NCI-H1417 treated with DMSO at 0.1 percent for 48 hours (cell line): ENCODE data around the gene KRT81.

Experiments
- DNase-seq: peaks from one replicate; lab custom pipeline; 2025; lab: John Stamatoyannopoulos, UW

Gene KRT81

DNA sequence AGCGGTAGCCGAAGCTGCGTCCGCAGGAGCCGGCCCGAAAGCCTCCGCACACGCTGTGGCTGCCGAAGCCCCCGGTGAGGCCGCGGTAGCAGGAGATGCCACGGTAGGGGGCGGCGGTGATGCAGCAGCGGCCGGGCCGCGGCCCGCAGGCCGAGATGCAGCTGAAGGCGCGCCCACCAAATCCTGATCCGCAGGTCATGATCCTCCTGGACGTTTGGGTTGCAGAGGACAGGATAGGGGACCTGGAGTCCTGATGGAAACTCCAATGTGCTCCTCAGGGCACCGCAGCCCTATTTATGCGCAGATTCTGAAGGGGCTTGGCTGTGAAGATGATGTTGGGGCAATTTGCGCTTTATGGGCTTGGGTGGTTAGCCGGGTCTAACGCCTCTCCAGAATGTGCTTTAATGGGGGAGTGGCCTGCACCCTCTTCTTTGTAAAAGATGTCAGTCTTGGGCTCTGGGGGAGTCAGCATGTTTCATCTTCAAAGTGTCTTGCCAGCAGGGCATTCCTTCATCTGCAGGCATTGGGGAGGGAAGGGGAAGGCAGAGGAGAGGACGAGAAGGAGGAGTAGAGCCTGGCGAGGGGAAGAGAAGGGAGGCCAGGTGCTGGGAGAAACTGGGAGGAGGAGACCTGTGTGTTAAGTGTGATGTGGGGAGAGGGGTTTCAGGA is at the start of gene KRT81:
Gene KRT81 (minus strand): TSS at position 268 of the 669 bp plus-strand sequence. CDS start 69 bp downstream, at position 199.
- DNase-seq = no peak

DNA sequence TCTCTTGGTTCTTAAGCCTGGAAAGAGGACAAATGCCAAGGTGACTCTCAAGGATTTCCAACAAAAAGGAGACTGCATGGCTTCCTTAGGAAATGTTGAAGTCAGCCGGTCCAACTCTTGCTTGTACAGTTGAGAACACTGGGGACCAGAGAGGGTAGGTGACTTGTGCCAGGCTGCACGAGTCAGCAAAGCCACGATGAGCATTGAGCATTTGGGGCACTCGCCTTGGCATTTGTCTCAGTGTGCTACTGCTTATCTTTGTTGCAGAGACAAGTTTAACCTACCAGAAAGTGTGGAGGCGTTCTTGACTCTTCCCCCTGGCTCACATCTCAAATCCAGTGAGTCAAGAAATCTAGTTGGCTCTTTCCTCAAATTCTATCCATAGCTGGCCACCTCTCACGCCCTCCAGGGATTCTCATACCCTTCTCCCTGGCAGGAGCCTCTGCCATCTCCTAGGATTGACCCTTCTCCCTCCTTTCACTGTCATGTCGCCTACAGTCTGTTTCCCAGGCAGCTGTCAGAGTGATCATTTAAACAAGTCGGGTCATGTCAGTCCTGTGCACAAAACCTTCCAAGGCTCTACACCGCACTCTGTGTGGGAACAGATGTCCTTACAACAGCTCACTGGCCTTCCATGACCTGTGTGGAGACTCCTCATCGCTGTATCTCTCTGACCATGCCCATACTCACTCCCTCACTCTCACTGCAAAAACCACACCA is 47.1 kb upstream of the KRT81 start:
- no peak for DNase-seq

DNA sequence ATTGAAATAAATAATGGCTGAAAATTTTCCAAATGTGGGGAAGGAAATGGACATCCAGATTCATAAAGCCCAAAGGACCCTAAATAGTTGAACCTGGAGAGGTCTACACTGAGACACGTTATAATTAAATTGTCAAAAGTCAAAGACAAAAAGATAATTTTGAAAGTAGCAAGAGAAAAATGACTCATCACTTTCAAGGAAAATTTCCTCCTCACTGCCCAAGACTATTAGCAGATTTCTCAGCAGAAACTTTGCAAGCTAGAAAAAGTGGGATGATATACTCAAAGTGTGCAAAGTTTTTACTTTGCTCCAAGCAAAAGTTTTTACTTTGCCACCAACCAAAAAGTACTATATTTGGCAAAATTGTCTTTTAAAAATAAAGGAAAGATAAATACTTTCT is 45.7 kb upstream of the KRT81 start:
- no peak for DNase-seq

DNA sequence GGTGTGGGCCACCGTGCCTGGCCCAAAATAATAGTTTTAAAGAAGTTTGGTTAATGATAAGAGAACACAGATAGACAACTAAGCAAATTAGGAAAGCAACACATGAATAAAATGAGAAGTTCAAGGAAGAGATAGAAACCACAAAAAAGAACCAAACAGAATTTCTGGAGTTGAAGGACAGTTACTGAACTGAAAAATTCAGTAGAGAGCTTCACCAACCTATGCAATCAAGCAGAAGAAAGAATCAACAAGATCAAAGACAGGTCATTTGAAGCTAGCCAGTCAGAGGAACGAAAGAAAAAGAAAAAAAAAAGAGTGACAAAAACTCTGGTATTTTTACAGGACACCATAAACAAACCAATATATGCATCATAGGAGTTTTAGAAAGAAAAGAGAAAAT is 45.3 kb upstream of the KRT81 start:
- DNase-seq = no peak

DNA sequence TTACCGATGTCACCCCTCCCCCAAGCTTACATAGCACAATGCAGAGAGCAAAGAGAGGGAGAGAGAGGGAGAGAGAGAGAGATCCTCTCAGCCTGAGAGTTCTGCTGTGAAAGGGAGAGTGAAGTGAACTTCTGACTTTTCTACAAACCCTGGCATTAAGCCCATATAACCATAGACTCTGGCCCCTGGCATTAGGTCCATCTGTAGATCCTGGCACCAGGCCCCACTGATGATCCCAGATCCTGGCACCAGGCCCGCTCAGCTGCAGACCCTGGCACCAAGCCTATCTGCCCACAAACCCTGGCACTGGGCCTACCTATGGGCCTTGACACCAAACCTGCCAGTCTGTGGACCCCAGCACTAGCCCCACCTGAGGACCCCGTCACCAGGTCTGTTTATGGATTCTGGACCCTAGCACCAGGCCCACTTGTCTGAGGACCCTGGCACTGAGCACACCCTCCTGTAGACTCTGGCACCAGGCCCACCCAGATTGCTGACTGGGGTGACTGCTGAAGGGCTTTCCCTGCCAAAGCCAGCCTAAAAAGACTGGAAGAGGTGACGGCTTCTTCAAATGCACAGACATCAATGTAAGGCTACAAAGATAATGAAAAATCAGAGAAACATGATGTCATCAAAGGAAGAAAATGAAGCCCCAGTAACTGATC is 44.4 kb upstream of the KRT81 start:
- DNase-seq = no peak

DNA sequence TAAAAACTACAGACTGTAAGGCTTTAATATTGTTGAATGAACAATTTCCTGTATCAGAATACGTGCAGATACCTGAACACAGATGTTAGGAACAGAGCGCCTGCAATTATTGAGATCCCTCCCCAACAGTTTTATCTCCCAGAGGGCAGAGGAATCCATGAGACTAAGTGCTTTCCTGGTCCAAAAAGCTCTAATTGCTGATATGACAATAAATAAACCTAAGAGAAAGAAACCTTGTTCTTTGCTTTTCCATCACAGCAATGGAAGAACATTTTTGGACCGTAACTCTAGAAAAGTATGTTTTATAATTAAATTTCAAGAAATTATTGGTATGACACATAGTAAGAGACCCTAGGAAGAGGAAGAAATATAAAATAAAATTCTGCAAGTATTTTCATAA is 42.9 kb upstream of the KRT81 start:
- no peak for DNase-seq

DNA sequence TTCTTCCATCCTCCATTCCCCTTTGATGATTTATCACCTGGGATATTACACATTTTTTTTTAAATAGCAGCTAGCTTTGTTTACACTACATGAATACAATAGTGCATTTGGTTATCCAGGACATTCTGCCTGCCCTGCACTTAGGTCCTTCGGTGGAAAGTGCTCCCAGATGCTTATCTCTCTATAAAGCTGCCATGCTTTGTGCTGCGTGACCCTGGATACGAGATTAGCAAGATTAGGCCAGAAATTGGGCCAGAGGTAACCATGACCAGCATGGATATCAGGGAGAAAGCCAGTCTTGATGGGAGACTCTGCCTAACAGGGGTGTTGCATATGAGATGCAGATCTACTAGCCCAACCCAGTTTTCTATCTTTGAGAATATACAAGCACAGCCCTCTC is 42.0 kb upstream of the KRT81 start:
- DNase-seq = peak; percentile 26

DNA sequence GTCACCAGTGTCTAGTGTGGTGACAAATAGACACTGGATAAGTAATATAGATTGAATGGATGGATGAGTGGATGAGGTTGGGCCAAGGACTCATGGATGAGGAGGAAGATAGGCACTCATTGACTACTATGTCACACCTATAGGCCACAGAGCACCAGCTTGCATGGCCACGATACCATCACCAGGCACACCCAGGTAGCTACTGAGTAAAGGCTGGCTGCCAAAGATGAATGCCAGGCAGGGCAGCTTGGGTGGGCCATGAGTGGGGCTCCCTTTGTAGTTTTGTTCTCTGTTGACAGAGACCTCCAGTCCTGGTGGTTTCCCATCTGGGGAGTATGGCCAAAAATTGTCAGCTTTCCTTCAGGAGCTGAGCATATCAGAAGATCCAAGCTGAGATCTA is 41.0 kb upstream of the KRT81 start:
- no peak for DNase-seq

DNA sequence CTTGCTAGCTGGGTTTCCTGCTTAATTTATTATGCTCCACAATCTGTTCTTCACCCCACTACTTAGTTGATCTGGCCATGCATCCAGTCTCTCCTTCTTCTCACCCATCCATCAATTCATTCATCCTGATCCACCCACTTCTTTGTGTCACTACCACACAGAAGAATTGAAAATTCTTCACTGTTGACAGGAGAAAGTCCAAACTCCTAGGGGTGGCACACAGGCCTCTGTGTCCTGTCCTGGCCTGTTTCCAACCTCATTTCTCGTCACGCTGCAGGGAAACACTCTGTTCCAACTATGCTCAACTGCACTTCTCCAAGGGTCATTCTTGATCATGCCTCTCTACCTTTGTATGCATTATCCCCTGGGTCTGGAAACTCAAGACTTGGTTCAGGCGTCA is 40.5 kb upstream of the KRT81 start:
- DNase-seq = no peak

DNA sequence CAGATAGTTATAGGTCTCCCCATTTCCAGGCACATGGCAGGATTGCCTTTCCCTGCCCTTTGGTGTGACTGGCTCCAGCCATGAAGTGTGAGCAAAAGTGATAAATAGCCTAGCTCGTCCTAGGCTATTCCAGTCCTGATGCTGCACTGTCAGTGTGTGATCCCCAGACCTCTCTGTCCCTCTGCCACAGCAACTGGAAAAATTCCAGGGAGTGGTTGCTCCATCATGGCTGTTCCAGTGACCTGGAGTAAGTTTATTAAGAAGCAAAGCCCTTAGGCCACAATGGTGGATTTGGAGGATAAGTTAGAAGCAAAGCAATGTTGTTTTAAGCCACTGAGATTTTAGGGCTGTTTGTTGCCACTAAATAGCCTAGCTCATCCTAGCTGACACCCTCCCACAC is 39.7 kb upstream of the KRT81 start:
- DNase-seq = no peak

DNA sequence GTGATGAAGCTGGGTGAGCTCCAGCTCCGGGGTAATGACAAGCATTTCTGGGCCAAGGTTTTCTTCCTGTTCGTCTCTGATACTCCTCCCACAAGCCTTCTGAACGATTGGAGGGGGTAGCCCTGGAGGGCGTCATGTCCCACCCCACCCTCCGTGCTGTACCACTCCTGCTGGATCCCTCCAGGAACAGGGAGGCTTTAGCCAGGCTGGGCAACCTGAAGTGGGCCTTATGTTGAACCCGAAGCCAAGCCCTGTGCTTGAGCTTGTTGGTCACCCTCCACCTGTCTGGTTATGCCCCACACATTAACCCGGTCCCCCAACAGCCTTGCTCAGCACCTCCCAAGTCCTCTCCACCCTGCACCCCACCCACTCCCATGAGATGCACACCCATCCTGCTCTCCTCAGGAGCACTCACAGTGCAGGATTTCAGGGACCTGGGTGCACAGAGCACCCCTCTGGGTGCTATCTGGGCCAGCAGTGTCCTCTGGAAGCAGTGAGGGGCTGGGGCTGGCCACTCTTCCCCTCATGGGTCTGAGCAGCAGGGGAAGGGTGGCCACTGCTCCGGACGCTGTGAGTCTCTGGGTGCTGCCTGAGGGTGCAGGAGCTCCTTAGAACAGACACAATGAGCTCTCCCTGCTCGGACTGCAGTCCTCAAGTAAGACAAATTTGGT is 36.6 kb upstream of the KRT81 start:
- DNase-seq = no peak

DNA sequence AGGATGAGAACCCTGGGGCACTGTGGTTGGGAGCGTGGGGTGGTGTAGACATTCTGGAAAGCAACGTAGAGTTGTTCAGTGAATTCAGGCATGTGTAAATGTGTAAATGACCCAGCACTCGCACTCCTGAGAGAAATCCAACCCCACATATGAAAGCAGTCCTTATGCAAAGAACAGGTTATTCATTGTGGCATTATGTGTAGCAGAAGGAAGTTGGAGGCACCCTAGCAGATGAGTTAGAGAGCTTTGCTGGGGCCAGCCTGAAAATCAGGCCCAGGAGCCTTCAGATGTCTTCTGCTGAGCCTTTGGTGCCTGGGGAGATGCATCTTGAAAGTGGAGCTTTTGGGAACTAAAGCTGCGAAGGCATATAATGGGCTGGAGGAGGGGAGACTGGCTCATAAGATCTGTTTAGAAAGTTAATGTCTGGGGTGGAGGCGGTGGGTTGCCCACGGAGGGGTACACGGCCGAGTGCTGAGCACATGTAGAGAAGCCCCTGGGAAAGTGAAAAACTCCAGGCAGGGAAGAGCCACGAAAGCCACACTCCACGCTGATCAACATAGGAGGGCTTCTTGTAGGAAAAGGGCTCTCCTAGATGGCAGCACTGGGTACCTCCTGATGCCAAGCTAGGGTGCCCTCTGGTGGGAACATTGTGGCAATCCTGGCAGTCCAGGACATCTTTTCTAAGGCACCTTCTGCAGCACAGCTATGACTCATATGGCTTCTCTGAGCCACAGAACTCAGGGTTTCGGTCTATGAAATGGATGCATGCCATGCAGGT is 35.9 kb upstream of the KRT81 start:
- peak; percentile 67 for DNase-seq

DNA sequence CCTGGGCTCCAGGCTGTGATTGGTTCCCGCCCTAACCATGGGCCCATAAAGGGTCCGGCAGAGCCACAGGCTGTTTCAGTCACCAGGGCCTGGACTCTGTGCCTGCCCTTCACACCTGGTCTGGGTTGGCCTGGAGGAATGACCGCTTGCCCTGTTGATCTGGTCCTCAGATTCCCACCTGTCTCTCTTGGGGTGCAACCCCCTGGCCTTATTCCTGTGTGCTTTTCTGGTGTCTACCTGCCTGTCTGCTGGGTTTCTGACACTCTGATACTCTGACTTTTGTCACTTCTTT is 32.8 kb upstream of the KRT81 start:
- DNase-seq = no peak

DNA sequence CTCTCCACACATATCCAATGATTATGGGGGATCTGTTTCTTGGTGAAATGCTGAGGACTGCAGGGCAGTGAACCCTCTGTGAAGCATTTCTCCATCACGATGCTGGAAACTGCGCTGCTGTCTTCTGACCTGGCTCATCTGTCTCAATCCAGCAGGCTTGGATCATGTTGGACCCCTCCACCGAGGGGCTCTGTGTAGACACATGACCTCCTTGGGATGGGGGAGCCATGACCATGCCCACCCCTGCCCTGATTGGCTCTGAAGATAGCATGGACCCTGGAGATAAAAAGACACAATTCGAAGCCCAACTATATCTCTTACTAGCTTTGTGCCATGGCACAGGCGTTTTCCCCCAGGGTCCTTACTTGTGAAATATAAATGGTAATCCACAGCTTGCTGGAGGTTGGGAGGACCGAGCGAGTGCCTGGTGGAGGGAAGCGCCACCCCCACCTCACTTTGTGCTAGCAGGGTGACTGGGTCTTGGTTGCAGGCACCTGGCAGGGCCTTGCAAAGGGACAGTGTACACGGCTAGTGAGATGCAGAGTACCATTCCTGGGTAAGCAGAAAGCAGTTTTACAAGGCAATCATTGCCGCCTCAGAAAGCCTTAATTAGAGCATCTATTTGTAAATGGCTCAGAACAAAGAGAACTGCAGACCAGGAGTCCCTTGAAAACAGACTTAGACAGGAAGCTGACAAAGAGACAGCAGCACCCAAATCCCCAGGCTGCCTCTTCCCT is 32.2 kb upstream of the KRT81 start:
- peak; percentile 32 for DNase-seq

DNA sequence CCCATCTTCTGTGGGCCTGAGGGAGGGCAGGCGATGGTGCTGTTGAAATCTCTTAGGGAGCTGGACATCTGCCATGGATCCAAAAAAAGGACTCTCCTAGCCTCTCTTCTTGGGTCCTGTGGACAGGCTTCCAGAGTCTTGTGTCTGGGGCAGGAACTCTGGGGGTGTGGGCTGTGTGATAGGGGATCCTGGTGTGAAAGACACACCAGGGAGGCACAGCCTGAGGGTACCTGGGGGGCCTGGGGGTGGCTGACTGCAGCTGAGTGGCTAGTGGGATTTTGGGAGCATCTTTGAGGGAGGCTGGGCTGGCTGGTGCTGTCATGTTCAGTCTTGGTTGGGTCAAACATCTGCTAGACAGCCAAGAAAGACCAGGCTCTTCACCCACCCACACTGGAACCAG is 31.7 kb upstream of the KRT81 start:
- no peak for DNase-seq

DNA sequence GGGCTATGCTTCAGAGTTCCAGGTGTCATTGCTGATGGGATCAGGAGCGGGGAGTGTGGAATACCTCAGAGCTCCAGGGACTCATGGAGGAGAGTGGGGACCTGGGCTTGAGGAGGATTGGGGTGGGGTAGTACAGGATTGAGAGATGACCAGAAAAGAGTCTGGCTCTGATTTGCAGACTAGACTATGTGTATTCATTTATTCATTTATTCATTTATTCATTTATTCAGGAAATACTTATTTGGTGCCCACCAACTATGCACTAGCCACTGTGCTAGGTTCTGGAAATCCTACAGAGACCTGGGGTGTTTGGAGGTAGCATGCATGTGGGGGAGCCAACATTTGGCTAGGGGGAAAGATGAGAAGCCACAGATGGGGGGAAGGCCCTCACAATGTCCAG is 30.7 kb upstream of the KRT81 start:
- DNase-seq = no peak

DNA sequence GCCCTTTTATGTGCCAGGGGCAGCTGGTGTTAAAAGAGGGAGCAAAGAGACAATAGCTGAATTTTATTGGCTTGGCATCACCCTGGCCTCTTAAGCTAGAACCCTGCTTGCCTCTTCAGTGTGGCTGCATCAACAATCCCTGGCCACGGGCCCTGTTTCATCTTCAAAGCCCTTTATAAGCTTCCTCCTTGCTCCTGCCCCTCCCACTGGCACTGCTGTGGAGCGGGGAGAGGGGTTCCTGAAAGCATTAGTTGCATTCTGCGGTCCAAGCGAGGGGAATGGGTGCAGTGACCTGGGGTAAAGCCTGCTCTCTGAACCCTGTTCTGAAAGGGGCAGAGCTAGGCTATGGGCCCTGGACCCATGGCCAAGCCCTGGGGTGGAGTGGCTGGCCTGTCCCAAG is 30.1 kb upstream of the KRT81 start:
- DNase-seq = no peak

DNA sequence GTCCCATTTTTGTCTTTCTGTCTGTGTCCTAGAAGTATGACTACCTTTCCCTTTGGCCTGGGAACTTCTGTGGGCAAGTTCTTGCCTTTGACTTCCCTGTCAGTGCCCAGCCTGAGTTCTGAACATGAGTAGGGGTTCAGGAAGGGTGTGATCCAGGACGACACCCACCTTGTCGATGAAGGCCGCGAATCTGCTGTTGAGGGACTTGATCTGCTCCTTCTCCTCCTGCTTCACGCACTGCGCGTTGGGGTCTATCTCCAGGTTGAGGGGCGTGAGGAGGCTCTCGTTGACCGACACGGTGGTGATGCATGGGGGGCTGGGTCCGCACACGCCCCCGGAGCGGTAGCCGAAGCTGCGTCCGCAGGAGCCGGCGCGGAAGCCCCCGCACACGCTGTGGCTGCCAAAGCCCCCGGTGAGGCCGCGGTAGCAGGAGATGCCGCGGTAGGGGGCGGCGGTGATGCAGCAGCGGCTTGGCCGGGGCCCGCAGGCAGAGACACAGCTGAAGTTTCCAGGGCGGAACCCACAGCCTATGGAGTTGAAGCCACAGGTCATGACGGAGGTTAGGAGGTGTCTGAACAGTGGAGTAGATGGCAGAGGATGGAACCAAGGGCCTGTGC is 29.6 kb upstream of the KRT81 start, which contains the start of gene KRT83:
Gene KRT83 (minus strand): TSS at position 615 of the 617 bp plus-strand sequence. CDS start 63 bp downstream, at position 552.
- no peak for DNase-seq

DNA sequence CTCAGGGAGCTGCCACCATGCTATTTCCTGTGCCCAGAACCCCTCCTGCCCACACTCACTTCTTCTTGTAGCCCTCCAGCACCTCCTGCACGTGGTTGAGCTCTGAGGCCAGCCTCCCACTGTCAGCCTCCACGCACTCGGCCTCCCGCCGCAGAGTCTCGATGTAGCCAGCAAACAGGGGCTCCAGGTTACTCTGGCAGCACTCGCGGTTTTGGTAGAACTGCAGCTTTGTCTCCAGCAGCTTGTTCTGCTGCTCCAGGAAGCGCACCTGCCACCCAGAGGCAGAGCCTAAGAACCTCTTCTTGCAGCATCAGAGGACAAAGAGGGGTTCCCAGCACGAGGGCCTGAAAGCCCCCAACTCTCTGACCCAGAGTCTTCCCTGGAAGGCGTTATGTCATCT is 27.8 kb upstream of the KRT81 start:
- DNase-seq = no peak

DNA sequence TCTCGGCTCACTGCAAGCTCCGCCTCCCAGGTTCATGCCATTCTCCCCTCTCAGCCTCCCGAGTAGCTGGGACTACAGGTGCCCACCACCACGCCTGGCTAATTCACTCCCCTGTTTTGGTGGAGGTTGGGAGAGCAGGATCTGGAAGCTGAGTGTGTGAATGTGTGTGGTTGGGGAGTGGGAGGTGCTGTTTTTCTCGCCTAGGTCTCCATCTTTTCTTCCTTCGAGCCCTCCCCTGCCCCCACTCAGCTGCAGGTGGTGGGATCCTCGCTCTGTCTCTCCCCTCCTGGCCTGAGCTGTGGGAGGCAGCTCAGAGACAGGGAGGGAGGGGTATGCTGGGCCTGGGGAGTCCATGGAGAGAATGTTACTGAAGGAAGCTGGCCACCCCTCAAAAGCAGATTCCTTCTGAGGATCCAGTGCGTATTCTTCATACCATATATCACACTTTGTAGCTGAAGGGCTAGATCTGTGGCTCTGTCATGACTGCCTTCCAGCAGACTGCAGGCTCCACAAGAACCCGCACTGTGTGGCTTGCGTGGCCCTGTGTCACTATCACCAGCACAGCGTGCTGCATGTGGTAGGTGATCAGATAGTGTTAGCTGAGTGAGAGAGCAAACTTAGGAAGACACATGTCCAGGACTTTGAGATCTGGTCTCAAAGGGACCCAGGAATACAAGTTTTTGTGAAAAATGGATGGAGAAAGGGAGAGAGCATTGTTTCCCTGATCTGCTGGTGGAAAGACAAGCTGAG is 27.1 kb upstream of the KRT81 start:
- DNase-seq = no peak
